Activated CD4-positive, alpha-beta T cell treated with anti-CD3 and anti-CD28 coated beads, Interleukin-2, amount 50 U/mL, for 48 hours (primary cell): ENCODE results near the gene MRPL11.

Experiments
- DNase-seq, 2 experiments: peaks; one replicate each; pipeline ENCODE4 v3.0.0-alpha.2; 2020

The MRPL11 gene

GRCh38 chr11:66438504-66439466, at the start of gene MRPL11:
MRPL11 (minus strand) TSS chr11:66438848; CDS start chr11:66438754, 94 bp downstream.
- peak; percentile 91 to 93 for DNase-seq

- no peak for DNase-seq
Measured at GRCh38 chr11:66484806-66485380, 46.2 kb upstream of the MRPL11 start.

DNA sequence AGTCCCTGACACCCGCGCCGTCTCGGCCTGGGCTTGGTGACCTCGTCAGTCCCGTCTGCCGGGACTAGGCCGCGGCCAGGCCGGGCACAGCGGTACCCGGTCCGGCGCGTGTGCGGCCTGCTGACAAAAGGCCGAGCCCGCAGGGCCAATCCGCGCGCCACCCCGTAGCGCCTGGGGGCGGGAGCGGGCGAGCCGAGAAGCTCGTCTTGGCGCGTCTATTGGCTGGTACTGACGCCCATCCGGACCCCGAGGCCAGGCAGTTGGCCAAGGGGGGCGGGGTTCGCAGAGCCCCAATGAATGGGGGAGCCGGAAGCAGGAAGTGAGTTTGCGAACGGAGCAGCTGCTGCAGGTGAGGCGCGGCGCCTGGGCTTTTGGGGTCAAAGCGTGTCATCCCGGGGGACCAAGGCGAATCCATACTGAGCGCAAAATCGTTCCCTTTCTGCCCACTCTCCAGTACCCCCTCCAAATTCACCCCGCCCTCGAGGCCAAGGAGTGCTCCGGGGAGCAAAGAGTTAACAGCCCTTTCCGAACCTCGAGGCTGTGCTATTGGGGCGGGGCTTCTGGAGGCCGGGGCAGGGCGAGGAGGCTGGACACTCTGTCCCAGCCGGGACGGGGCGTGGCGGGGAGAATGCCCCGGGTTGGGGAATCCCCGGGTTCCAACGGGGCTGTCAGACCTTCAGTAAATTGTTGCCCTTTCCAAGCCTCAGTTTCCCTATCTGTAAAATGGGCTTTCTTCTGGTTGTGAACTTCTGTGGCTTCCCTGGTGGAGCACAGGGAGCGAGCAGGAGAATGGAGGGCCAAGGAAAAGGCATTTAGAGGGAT, 41.7 kb upstream of the MRPL11 start, which contains the start of gene DPP3:
Gene DPP3 (plus strand): TSS at position 318 of the 822 bp plus-strand sequence. CDS start 1,767 bp downstream, outside the sequence.
- DNase-seq: peak; percentile 96 to 98

GRCh38 chr11:66479394-66480116, 40.9 kb upstream of the MRPL11 start:
- DNase-seq: peak in 1 of 2 experiments; percentile 20

DNA sequence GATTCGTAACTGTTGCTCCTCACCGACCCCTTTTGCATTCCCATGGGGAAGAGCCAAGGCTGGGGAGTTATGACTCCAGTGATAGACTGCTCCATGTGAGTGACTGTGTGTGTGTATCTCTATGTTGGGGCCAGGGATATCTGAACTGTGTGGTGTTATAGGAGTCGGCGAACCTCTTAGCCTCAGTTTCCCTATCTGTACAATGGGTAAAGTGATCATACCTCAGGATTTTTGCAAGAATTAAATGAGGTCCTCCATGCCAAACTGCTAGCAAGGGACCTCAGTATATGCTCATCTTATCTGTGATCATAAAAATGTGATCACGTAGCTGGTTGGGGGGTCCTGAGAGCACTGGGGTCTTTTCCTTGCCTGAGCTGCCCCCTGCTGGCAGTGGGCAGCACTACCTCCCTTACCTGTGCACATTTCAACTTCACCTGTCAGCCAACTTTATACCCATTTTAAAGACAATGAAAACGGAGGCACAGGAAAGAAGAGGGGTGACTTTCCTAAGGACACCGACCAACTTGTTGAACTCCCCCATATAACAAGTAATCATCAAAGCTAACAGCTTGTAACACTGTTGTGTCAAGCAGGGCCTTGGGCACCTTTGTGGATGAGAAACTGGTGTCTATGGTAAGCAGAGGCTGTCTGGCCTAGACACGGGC, 40.2 kb upstream of the MRPL11 start:
- DNase-seq: peak; percentile 27 to 46

GRCh38 chr11:66477263-66478201, 38.9 kb upstream of the MRPL11 start:
- DNase-seq: no peak

DNA sequence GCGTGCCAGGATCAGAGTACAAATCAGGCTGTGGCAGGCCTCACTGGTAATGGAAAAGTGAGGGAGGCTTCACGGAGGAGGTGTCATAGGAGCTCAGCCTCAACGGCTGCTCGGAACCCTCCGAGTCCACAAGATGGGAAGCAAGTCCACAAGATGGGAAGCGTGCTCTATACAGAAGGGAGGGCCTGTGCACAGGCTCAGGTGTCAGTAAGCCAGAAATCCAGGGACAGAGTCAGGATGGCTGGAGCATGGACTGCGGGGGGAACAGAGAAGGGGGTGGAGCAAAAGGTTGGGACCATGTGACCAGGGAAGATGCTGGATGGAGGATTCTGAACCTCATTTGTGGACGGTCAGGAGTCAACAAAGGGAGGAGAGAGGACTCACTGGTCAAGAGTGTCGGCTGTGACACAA, 38.2 kb upstream of the MRPL11 start:
- DNase-seq: no peak

DNA sequence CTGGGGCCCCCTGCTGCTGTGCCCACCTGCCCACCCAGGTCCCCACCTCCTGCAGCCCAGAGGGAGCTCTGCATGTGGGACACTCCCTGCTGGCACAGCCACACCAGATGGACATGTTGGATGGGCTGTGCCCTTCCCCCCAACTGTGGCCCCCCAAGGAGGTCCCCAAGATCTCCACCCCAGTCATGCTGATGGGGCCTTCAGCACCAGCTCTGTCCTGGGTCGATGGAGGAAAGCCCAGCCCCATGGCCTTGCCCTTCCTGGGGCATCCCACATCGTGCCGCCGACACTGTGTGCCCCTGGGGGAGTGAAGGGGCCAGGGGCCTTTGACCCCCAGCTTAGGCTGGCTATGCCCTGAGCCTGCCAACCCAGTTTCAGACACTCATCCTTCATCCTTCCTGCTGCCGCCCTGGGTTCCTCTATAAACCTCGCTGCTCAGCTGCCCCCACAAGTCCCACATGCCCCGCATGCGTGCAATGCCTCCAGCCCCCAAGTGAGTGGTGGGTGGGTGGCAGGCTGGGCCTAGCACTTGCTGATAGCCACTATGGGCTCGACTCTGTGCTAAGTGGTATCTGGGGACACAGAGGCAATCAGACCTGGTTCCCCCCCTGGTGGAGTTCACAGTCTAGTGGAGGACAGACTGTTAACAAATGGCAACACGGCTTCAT, 37.7 kb upstream of the MRPL11 start:
- DNase-seq: no peak

DNA sequence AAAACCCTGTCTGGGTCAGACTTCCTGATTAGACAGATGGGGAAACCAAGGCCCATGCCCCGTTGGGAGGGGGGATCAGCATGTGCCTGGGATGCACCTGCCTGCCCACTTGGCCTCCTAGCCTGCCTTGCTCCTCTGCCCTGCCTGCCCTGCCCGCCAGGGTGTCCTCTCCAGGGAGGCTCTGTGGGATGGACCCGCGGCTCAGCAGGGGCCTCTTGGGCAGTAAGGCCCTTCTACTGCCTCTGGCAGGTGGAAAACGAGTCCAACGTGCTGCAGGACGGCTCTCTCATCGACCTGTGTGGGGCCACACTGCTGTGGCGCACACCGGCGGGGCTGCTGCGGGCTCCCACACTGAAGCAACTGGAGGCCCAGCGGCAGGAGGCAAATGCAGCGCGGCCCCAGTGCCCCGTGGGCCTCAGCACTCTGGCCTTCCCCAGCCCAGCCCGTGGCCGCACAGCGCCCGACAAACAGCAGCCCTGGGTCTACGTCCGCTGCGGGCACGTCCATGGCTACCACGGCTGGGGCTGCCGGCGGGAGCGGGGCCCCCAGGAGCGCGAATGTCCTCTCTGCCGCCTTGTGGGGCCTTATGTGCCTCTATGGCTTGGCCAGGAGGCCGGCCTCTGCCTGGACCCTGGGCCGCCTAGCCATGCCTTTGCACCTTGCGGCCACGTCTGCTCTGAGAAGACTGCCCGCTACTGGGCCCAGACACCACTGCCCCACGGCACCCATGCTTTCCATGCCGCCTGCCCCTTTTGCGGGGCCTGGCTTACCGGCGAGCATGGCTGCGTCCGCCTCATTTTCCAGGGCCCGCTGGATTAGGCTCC, 36.9 kb upstream of the MRPL11 start:
- no peak for DNase-seq

DNA sequence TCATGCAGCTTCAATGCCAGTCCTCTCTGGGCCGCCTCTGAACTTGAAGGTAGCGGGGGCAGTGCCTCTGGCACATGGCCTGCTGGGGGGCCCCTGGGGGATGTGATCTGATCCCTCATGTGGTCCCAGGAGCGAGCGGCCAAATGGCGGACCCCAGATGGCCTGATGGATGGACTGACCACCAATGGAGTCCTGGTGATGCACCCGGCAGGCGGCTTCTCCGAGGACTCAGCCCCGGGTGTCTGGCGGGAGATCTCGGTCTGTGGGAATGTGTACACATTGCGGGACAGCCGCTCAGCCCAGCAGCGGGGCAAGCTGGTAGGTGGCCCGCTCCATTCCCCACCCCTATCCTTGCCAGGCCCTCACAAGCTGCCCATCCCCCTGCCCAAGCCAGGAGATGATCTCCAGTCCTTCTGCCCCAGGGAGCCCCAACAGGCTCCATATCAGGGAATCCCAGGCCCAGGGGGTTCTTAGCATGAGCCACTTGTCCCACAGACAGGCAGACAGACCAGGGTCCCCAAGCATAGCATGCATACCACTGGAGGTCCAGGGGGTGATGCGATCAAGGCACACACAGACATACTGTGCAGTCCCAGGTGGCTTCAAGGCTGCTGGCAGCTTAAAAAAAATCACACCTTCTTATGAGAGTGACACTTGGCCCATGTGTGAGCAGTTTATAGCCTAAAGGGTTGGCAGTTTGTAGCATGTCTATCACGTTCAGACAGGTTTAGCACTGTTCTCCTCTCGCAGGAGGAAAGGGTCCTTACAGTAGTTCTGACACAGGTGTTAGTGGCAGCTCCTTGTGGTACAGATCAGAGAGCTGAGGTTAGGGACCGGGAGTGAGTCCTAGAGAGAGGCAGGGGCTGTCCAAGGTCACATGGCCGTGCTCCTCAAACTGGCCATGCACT, 35.2 kb upstream of the MRPL11 start:
- no peak for DNase-seq

GRCh38 chr11:66473167-66473566, 34.5 kb upstream of the MRPL11 start:
- DNase-seq: no peak

- no peak for DNase-seq
Measured at GRCh38 chr11:66472054-66472453, 33.4 kb upstream of the MRPL11 start.

- DNase-seq: no peak
Measured at GRCh38 chr11:66471142-66471541, 32.5 kb upstream of the MRPL11 start.

DNA sequence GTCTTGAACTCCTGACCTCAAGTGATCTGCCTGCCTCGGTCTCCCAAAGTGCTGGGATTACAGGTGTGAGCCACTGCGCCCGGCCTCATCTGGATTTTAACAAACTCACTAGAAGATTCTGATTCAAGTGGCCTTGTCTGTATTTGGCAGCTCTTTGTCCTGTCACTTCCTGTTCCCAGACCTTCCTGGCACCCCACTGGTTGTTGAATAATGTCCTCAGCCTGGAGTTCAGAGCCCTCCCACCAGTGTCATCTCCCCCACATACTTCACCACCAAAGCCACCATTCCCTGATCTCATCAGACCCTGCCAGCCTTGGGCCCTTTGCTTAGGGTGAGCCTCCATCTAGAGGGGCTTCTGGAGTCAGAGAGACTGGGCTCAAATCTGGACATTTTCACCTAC, 31.4 kb upstream of the MRPL11 start:
- no peak for DNase-seq

GRCh38 chr11:66469441-66469840, 30.8 kb upstream of the MRPL11 start:
- DNase-seq: no peak

- no peak for DNase-seq
Measured at GRCh38 chr11:66468691-66469090, 30.0 kb upstream of the MRPL11 start.

DNA sequence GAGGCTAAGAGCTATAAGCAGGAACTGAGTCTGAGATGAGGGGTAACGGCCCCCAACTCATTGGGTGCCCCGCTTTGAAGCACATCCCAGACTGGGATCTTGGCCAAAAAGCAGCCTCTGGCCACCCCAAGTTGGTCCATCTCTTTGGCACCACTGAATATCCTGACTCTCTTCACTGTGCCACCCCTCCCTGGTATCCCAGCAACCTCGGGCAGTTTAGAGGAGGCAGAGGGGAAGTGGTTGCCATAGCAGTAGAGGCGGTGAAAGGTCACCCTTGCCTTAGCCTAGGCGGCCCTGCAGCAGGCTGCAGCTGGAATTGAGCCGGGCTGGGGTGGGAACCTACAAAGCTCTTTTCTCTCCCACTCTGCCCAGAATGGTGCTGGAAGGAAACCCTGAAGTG, 29.1 kb upstream of the MRPL11 start:
- no peak for DNase-seq

DNA sequence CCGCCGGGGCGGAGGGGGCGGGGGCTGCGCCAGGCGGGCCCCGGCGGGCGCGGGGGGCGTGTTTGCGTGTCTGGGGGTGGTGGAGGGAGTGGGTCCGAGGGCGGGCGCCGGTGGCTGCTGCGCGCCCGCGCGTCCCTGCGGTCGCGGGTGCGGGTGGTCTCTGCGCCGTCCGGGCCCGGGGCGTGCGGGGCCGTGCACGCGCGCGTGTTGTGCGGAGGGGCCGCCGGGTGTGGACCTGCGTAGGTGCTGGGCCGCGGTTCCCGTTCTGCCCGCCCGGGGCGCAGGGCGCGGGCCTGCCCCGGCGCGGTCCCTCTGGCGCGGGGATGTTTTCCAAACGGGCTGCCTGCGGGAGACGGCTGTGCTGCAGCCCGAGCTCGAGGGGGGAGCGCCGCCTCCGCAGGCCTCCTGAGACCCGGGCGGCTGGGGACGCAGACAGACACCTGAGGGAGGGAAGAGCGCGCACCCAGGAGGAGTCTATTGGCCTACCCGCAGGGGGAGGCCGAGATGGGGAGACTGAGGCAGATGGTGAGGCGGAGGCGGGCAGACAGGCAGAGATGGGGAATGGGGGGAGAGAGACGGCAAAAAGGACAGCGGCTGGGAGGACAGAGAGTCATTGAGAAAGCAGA, 28.5 kb upstream of the MRPL11 start:
- peak; percentile 41 to 48 for DNase-seq
